Measurements from ENCODE around the gene PSMC2.

DNA sequence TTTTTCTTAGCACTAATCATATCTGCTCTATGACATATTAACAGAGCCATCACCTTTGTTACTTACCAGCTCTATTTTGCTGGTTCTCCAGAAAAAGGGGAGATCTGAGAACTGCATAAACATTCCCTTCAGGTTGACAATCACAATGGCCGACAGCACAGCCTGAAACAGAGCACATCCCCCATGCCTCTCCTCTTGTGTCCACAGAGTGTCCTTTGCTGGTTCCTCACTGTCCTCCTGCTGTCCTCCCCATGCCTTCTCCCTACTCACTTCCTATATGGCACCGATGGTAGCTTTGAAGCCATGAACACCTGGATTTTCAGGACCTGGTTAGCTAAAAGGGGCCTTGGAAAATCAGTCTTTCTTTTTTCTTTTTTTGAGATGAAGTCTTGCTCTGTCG lies 41.8 kb downstream of the PSMC2 start:
- TF ChIP-seq, protein P1, sequence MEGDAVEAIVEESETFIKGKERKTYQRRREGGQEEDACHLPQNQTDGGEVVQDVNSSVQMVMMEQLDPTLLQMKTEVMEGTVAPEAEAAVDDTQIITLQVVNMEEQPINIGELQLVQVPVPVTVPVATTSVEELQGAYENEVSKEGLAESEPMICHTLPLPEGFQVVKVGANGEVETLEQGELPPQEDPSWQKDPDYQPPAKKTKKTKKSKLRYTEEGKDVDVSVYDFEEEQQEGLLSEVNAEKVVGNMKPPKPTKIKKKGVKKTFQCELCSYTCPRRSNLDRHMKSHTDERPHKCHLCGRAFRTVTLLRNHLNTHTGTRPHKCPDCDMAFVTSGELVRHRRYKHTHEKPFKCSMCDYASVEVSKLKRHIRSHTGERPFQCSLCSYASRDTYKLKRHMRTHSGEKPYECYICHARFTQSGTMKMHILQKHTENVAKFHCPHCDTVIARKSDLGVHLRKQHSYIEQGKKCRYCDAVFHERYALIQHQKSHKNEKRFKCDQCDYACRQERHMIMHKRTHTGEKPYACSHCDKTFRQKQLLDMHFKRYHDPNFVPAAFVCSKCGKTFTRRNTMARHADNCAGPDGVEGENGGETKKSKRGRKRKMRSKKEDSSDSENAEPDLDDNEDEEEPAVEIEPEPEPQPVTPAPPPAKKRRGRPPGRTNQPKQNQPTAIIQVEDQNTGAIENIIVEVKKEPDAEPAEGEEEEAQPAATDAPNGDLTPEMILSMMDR (IDR thresholded peaks at IDR 0.05) = no peak
- TF ChIP-seq ZFX (IDR thresholded peaks at IDR 0.05; ENCODE audit: borderline replicate concordance) = no peak
